ENCODE measurements around the gene TMEM17.

- no peak for TF ChIP-seq CTCF (IDR thresholded peaks at IDR 0.05 in 2 of 3, conservative IDR thresholded peaks at IDR 0.05 in 1 of 3; ENCODE audit: borderline replicate concordance in 1 of 3, insufficient read depth in 1 of 3, low read depth in 2 of 3, low read length in 2 of 3)
- TF ChIP-seq ELF1 (IDR thresholded peaks at IDR 0.05; ENCODE audit: borderline replicate concordance, low read depth), result no peak
- TF ChIP-seq EZH2phosphoT487 (IDR thresholded peaks at IDR 0.05; ENCODE audit: borderline replicate concordance), result no peak
- no peak for TF ChIP-seq REST (IDR thresholded peaks at IDR 0.05; ENCODE audit: low read depth)
- TF ChIP-seq MAX (IDR thresholded peaks at IDR 0.05), result no peak
- no peak for TF ChIP-seq EZH2 (IDR thresholded peaks at IDR 0.05)
- TF ChIP-seq POLR2AphosphoS5 (IDR thresholded peaks at IDR 0.05; ENCODE audit: low read depth, low read length), result no peak
Measured at GRCh38 chr2:62465741-62466502, 40.1 kb downstream of the TMEM17 start.
